Measurements from ENCODE around the gene LAMA2. TPM values are rescaled to one million over a fixed set of nuclear protein-coding genes. Genes with fewer than 3 reads are reported as not detected.

The LAMA2 gene
- total RNA-seq, 1 donor from 2014 or later = 1.9 TPM

DNA sequence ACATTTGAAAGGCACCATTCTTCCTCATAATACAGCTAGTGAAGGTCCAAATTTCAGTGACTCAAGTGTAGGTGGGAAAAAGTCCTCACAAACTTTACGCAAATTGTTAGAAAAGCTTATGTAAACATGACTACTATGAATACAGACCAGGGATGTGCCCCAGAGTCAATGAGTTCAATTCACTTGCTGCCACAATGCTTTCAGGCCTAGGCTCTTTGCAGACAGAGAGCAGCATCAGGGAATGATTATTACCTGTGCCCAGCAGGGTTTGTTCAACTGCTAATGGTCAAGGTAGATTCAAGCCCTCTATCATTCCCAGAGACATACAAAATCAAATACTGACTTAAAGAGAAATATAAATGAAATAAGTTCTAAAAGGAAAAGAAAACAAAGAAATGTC lies 84.0 kb downstream of the LAMA2 start:
- no peaks in the 10 kb centered on the region for H3K36me3 Mint-ChIP-seq (ENCODE audit: low read depth)
- no peaks in the 10 kb centered on the region for H3K9me3 Mint-ChIP-seq (ENCODE audit: low read depth)
- H3K4me1 Mint-ChIP-seq (ENCODE audit: low read depth) = no peaks in the 10 kb centered on the region

DNA sequence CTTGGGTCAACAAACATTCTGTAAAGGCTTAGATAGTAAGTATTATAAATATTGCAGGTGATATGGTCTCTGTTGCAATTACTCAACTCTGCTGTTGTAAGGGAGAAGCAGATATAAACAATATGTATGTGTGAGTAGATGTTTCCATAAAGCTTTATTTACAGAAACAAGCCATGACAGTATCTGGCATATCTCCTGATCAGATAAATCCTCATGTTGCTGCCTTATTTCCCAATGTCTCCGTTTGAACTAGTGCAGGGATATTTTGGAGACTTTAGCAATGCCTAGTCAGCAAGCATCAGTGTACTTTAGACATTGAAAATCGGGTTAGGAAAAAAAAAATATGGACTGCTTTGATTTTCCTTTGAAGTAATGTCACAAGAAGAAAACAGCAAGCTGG lies 96.1 kb downstream of the LAMA2 start:
- Mint-ChIP-seq H3K36me3 (ENCODE audit: low read depth) (no peaks in the 10 kb centered on the region), H3K4me3 (ENCODE audit: unreplicated experiment) (no peak overlapping the region), H3K27ac (ENCODE audit: unreplicated experiment) (no peak overlapping the region), H3K4me1 (ENCODE audit: low read depth) (no peaks in the 10 kb centered on the region), H3K27me3 (ENCODE audit: low read depth) (peaks cover 5% of the 10 kb centered on the region), H3K9me3 (ENCODE audit: low read depth) (no peaks in the 10 kb centered on the region)
- TF ChIP-seq, protein P1, sequence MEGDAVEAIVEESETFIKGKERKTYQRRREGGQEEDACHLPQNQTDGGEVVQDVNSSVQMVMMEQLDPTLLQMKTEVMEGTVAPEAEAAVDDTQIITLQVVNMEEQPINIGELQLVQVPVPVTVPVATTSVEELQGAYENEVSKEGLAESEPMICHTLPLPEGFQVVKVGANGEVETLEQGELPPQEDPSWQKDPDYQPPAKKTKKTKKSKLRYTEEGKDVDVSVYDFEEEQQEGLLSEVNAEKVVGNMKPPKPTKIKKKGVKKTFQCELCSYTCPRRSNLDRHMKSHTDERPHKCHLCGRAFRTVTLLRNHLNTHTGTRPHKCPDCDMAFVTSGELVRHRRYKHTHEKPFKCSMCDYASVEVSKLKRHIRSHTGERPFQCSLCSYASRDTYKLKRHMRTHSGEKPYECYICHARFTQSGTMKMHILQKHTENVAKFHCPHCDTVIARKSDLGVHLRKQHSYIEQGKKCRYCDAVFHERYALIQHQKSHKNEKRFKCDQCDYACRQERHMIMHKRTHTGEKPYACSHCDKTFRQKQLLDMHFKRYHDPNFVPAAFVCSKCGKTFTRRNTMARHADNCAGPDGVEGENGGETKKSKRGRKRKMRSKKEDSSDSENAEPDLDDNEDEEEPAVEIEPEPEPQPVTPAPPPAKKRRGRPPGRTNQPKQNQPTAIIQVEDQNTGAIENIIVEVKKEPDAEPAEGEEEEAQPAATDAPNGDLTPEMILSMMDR (IDR thresholded peaks at IDR 0.05) = no peak
- DNase-seq (ENCODE audit: low spot score) = no peak

More for the DNA sequence above, 84.0 kb downstream of the LAMA2 start:
- DNase-seq (ENCODE audit: low spot score) = no peak
- Mint-ChIP-seq H3K27me3 (ENCODE audit: low read depth) (peaks cover 9% of the 10 kb centered on the region), H3K27ac (ENCODE audit: unreplicated experiment) (no peak overlapping the region), H3K4me3 (ENCODE audit: unreplicated experiment) (no peak overlapping the region)
- TF ChIP-seq, protein P1 (IDR thresholded peaks at IDR 0.05) = no peak

- no peaks in the 10 kb centered on the region for H3K36me3 Mint-ChIP-seq (ENCODE audit: low read depth)
- TF ChIP-seq, protein P1 (IDR thresholded peaks at IDR 0.05) = no peak
- H3K4me1 Mint-ChIP-seq (ENCODE audit: low read depth) = no peaks in the 10 kb centered on the region
- H3K27me3 Mint-ChIP-seq (ENCODE audit: low read depth) = peaks cover 10% of the 10 kb centered on the region
- H3K27ac Mint-ChIP-seq (ENCODE audit: unreplicated experiment) = no peak overlapping the region
- H3K4me3 Mint-ChIP-seq (ENCODE audit: unreplicated experiment) = no peak overlapping the region
- H3K9me3 Mint-ChIP-seq (ENCODE audit: low read depth) = no peaks in the 10 kb centered on the region
- DNase-seq (ENCODE audit: low spot score) = no peak
Observed at GRCh38 chr6:128981716-128982115, 98.8 kb downstream of the LAMA2 start.

DNA sequence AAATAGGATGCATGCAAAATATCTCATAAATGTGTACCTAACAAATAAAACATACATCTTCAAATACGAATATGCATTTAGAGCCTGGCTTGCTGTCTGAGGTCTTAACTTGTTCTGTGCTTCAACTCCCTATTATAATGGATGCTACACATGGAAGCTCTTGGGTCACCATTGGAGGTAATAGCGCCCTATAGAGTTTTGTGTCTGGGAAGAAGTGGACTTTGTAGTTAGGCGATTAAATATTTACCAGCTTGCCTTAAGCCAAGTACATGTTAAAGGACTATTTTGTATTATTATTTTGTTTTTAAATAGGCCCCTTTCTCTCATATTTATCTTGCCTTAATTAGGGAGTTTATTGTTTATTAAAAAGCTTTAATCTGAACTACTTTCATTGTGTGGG lies 107.4 kb downstream of the LAMA2 start:
- Mint-ChIP-seq H3K36me3 (ENCODE audit: low read depth) (no peaks in the 10 kb centered on the region), H3K4me3 (ENCODE audit: unreplicated experiment) (no peak overlapping the region), H3K27me3 (ENCODE audit: low read depth) (no peaks in the 10 kb centered on the region), H3K4me1 (ENCODE audit: low read depth) (no peaks in the 10 kb centered on the region), H3K27ac (ENCODE audit: unreplicated experiment) (no peak overlapping the region), H3K9me3 (ENCODE audit: low read depth) (no peaks in the 10 kb centered on the region)
- DNase-seq (ENCODE audit: low spot score) = no peak
- TF ChIP-seq, protein P1 (IDR thresholded peaks at IDR 0.05) = no peak

DNA sequence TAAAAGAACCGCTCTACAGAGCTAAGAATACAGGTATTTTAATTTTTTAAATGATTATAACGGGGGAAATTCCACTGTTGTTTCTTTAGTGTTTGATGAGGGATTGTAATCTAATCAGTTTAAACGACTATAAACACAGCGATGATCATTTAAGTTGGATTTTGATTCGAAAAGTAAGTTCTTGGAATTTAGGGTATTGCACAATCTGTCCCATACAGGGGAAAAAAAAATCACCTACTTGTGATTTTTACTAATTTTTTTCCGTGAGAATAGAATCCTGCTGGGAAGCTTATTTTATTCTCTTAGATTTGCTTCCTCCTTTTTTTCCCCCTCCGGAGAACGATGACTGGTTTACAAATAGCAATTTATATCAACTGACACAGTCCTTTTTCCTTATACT lies 108.0 kb downstream of the LAMA2 start:
- no peaks in the 10 kb centered on the region for H3K27me3 Mint-ChIP-seq (ENCODE audit: low read depth)
- no peaks in the 10 kb centered on the region for H3K9me3 Mint-ChIP-seq (ENCODE audit: low read depth)
- no peaks in the 10 kb centered on the region for H3K4me1 Mint-ChIP-seq (ENCODE audit: low read depth)
- no peaks in the 10 kb centered on the region for H3K36me3 Mint-ChIP-seq (ENCODE audit: low read depth)
- no peak for DNase-seq (ENCODE audit: low spot score)
- H3K4me3 Mint-ChIP-seq (ENCODE audit: unreplicated experiment) = no peak overlapping the region
- H3K27ac Mint-ChIP-seq (ENCODE audit: unreplicated experiment) = no peak overlapping the region
- TF ChIP-seq, protein P1 (IDR thresholded peaks at IDR 0.05) = no peak

Data from chondrocyte (in vitro differentiated cells).